HEK293 (cell line): ENCODE results near the gene NRIP3.

Source experiments
- CTCF ChIA-PET: fragments of 350-600 bp; formaldehyde crosslinking; extraction: SDS; loops from one replicate; lab custom pipeline; 2021; ENCODE audit warnings: antibody characterized with exemption; lab: Yijun Ruan, JAX
- POLR2A ChIA-PET: fragments of 300-600 bp; formaldehyde crosslinking; extraction: SDS; loops from one replicate; lab custom pipeline; 2020; ENCODE audit warnings: antibody characterized with exemption, inconsistent platforms; lab: Yijun Ruan, JAX
- H3K27ac ChIP-seq: fragments of 200-500 bp; sonication (Bioruptor generic); 2 replicates; pipeline ENCODE4 v1.5.1; 2014; ENCODE audit warnings: low read depth, low read length, control low read depth, inconsistent platforms; ENCODE audit errors: extremely low read depth
- H3K36me3 ChIP-seq, 2 experiments: fragments of 200-500 bp in 1 of 2; sonication (Bioruptor generic) in 1 of 2; 1 replicate in 1 of 2; 2 replicates in 1 of 2; pipeline ENCODE4 v1.5.1; 2014 to 2017; ENCODE audit warnings: inconsistent platforms in 2 of 2, low read length in 2 of 2; ENCODE audit not compliant: control insufficient read depth in 2 of 2, insufficient read depth in 1 of 2
- H3K4me1 ChIP-seq: fragments of 200-500 bp; sonication (Bioruptor generic); 2 replicates; pipeline ENCODE4 v1.5.1; 2014; ENCODE audit warnings: mild to moderate bottlenecking, low read length, inconsistent platforms; ENCODE audit not compliant: control insufficient read depth, insufficient read depth
- H3K4me3 ChIP-seq: 2 replicates; pipeline ENCODE4 v1.5.1; 2011; ENCODE audit warnings: low read depth, mild to moderate bottlenecking, control low read depth, low read length, moderate library complexity
- H3K9me3 ChIP-seq: fragments of 200-500 bp; sonication (Bioruptor generic); 2 replicates; pipeline ENCODE4 v1.5.1; 2014; ENCODE audit warnings: low read depth, low read length, inconsistent platforms; ENCODE audit not compliant: control insufficient read depth, insufficient read depth
- PRDM6 ChIP-seq: fragments of 450-650 bp; formaldehyde crosslinking; IDR thresholded peaks from 2 replicates; pipeline ENCODE4 v1.5.1; 2017; ENCODE audit warnings: missing biosample characterization, missing genetic modification characterization
- SP3 ChIP-seq: fragments of 450-650 bp; formaldehyde crosslinking; IDR thresholded peaks from 2 replicates; pipeline ENCODE4 v1.5.1; 2016; ENCODE audit warnings: missing biosample characterization, missing genetic modification characterization
- WT1 ChIP-seq: fragments of 450-650 bp; formaldehyde crosslinking; IDR thresholded peaks from 2 replicates; pipeline ENCODE4 v1.5.1; 2016; ENCODE audit warnings: missing biosample characterization, missing genetic modification characterization
- ZBTB10 ChIP-seq: fragments of 450-650 bp; formaldehyde crosslinking; IDR thresholded peaks from 2 replicates; pipeline ENCODE4 v1.5.1; 2016; ENCODE audit warnings: missing biosample characterization, missing genetic modification characterization
- ZFHX2 ChIP-seq: fragments of 450-650 bp; formaldehyde crosslinking; conservative IDR thresholded peaks from 2 replicates; pipeline ENCODE4 v1.5.1; 2016; ENCODE audit warnings: missing biosample characterization, missing genetic modification characterization
- ZIC2 ChIP-seq: fragments of 450-650 bp; formaldehyde crosslinking; IDR thresholded peaks from 2 replicates; pipeline ENCODE4 v1.5.1; 2016; ENCODE audit warnings: missing biosample characterization, missing genetic modification characterization
- ZNF121 ChIP-seq: fragments of 450-650 bp; formaldehyde crosslinking; IDR thresholded peaks from 2 replicates; pipeline ENCODE4 v1.5.1; 2016; ENCODE audit warnings: missing biosample characterization, missing genetic modification characterization
- ZNF148 ChIP-seq: fragments of 450-650 bp; formaldehyde crosslinking; IDR thresholded peaks from 2 replicates; pipeline ENCODE4 v1.5.0; 2017; ENCODE audit warnings: missing biosample characterization, missing genetic modification characterization, borderline replicate concordance
- ZNF214 ChIP-seq: fragments of 450-650 bp; formaldehyde crosslinking; IDR thresholded peaks from 2 replicates; pipeline ENCODE4 v1.5.1; 2017; ENCODE audit warnings: missing biosample characterization, mild to moderate bottlenecking, missing genetic modification characterization, borderline replicate concordance
- ZNF266 ChIP-seq: fragments of 450-650 bp; formaldehyde crosslinking; IDR thresholded peaks from 2 replicates; pipeline ENCODE4 v1.5.1; 2016; ENCODE audit warnings: missing biosample characterization, missing genetic modification characterization, low read depth
- ZNF274 ChIP-seq, 2 experiments: fragments of 200-500 bp in 1 of 2; fragments of 450-650 bp in 1 of 2; sonication (Bioruptor generic) in 1 of 2; formaldehyde crosslinking in 1 of 2; IDR thresholded peaks; 2 replicates each; pipeline versions ENCODE4 v1.5.1 to v1.6.1; 2014 to 2016; ENCODE audit warnings: borderline replicate concordance in 1 of 2, inconsistent platforms in 1 of 2, low read length in 1 of 2, missing biosample characterization in 1 of 2, missing genetic modification characterization in 1 of 2
- ZNF302 ChIP-seq: fragments of 450-650 bp; formaldehyde crosslinking; IDR thresholded peaks from 2 replicates; pipeline ENCODE4 v1.5.1; 2016; ENCODE audit warnings: missing biosample characterization, missing genetic modification characterization, low read depth
- ZNF324 ChIP-seq: fragments of 450-650 bp; formaldehyde crosslinking; IDR thresholded peaks from 2 replicates; pipeline ENCODE4 v1.5.1; 2016; ENCODE audit warnings: missing biosample characterization, missing genetic modification characterization
- ZNF350 ChIP-seq: fragments of 450-650 bp; formaldehyde crosslinking; IDR thresholded peaks from 2 replicates; pipeline ENCODE4 v1.5.0; 2017; ENCODE audit warnings: missing biosample characterization, mild to moderate bottlenecking, missing genetic modification characterization
- ZNF366 ChIP-seq: fragments of 450-650 bp; formaldehyde crosslinking; conservative IDR thresholded peaks from 2 replicates; pipeline ENCODE4 v1.5.1; 2016; ENCODE audit warnings: missing biosample characterization, missing genetic modification characterization
- ZNF398 ChIP-seq: fragments of 450-650 bp; formaldehyde crosslinking; IDR thresholded peaks from 2 replicates; pipeline ENCODE4 v1.5.1; 2017; ENCODE audit warnings: missing biosample characterization, missing genetic modification characterization
- ZNF449 ChIP-seq: fragments of 450-650 bp; formaldehyde crosslinking; IDR thresholded peaks from 2 replicates; pipeline ENCODE4 v1.5.1; 2017; ENCODE audit warnings: missing biosample characterization, mild to moderate bottlenecking, missing genetic modification characterization, moderate library complexity
- ZNF555 ChIP-seq: fragments of 450-650 bp; formaldehyde crosslinking; conservative IDR thresholded peaks from 2 replicates; pipeline ENCODE4 v1.5.1; 2017; ENCODE audit warnings: missing biosample characterization, mild to moderate bottlenecking, missing genetic modification characterization, inconsistent platforms
- ZNF623 ChIP-seq: fragments of 450-650 bp; formaldehyde crosslinking; IDR thresholded peaks from 2 replicates; pipeline ENCODE4 v1.5.1; 2016; ENCODE audit warnings: missing biosample characterization, missing genetic modification characterization
- ZNF707 ChIP-seq: fragments of 450-650 bp; formaldehyde crosslinking; IDR thresholded peaks from 2 replicates; pipeline ENCODE4 v1.5.1; 2016; ENCODE audit warnings: missing biosample characterization, missing genetic modification characterization
- ZNF785 ChIP-seq: fragments of 450-650 bp; formaldehyde crosslinking; IDR thresholded peaks from 2 replicates; pipeline ENCODE4 v1.5.1; 2016; ENCODE audit warnings: missing biosample characterization, missing genetic modification characterization
- ZNF837 ChIP-seq: fragments of 450-650 bp; formaldehyde crosslinking; IDR thresholded peaks from 2 replicates; pipeline ENCODE4 v1.5.1; 2016; ENCODE audit warnings: missing biosample characterization, missing genetic modification characterization
- ZSCAN23 ChIP-seq: fragments of 450-650 bp; formaldehyde crosslinking; IDR thresholded peaks from 2 replicates; pipeline ENCODE4 v1.5.1; 2016; ENCODE audit warnings: missing biosample characterization, missing genetic modification characterization

NRIP3 gene

GRCh38 chr11:8973121-8973520 is 30.7 kb downstream of the NRIP3 start:
- Histone ChIP-seq H3K4me3 (no peak overlapping the region), H3K4me1 (no peaks in the 10 kb centered on the region), H3K9me3 (no peaks in the 10 kb centered on the region), H3K36me3 (no peaks in the 10 kb centered on the region), H3K27ac (no peak overlapping the region)
- POLR2A ChIA-PET = no interaction called here
- TF ChIP-seq ZNF366 (tag by site-specific recombination) = no peak
- TF ChIP-seq ZNF148 (tag by site-specific recombination) = no peak
- no peak for TF ChIP-seq WT1 (tag by site-specific recombination)
- CTCF ChIA-PET = no interaction called here

- CTCF ChIA-PET = interaction anchor here (0.7 kb wide), 1 partner anchor 16 kb away, joined by 3 read pairs; no protein-coding TSS in a partner anchor
- POLR2A ChIA-PET = no interaction called here
These were observed 31.9 kb downstream of the NRIP3 start for GRCh38 chr11:8971924-8972316.

More at GRCh38 chr11:8971924-8972316, 31.9 kb downstream of the NRIP3 start:
- TF ChIP-seq SP3 (tag by site-specific recombination) (no peak), ZBTB10 (no peak), ZNF555 (tag by site-specific recombination) (no peak), ZFHX2 (tag by site-specific recombination) (no peak), ZNF214 (tag by site-specific recombination) (no peak), ZNF121 (no peak), PRDM6 (tag by site-specific recombination) (no peak), ZIC2 (tag by site-specific recombination) (no peak), ZNF623 (tag by site-specific recombination) (no peak), ZNF449 (tag by site-specific recombination) (no peak), ZSCAN23 (tag by site-specific recombination) (no peak), ZNF274 (IDR thresholded peaks at IDR 0.05; ENCODE audit: low read length) (no peak), ZNF274 (tag by site-specific recombination; IDR thresholded peaks at IDR 0.05; ENCODE audit: borderline replicate concordance) (no peak), ZNF266 (tag by site-specific recombination) (no peak), ZNF324 (no peak), ZNF785 (tag by site-specific recombination) (no peak), ZNF837 (tag by site-specific recombination) (no peak), ZNF398 (no peak), ZNF350 (tag by site-specific recombination) (no peak), ZNF707 (tag by site-specific recombination) (no peak), ZNF302 (tag by site-specific recombination) (no peak)
- no peak overlapping the region for H3K27ac ChIP-seq
- H3K36me3 ChIP-seq = no peaks in the 10 kb centered on the region
- no peaks in the 10 kb centered on the region for H3K9me3 ChIP-seq
- H3K4me1 ChIP-seq = no peaks in the 10 kb centered on the region
- H3K4me3 ChIP-seq = no peak overlapping the region
